ENCODE data around the gene GMDS.

- TF ChIP-seq CTCF (conservative IDR thresholded peaks at IDR 0.05 in 1 of 2, IDR thresholded peaks at IDR 0.05 in 1 of 2; ENCODE audit: low read depth in 1 of 2, low read length in 2 of 2) (no peak), EZH2 (IDR thresholded peaks at IDR 0.05; ENCODE audit: low read length, missing control alignments) (no peak)
Observed at GRCh38 chr6:1703091-1703855, 542.1 kb downstream of the GMDS start.

Measured in fibroblast of lung (primary cell).